ENCODE data around the gene DNAJC2.

DNAJC2 gene, protein sequence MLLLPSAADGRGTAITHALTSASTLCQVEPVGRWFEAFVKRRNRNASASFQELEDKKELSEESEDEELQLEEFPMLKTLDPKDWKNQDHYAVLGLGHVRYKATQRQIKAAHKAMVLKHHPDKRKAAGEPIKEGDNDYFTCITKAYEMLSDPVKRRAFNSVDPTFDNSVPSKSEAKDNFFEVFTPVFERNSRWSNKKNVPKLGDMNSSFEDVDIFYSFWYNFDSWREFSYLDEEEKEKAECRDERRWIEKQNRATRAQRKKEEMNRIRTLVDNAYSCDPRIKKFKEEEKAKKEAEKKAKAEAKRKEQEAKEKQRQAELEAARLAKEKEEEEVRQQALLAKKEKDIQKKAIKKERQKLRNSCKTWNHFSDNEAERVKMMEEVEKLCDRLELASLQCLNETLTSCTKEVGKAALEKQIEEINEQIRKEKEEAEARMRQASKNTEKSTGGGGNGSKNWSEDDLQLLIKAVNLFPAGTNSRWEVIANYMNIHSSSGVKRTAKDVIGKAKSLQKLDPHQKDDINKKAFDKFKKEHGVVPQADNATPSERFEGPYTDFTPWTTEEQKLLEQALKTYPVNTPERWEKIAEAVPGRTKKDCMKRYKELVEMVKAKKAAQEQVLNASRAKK

DNA sequence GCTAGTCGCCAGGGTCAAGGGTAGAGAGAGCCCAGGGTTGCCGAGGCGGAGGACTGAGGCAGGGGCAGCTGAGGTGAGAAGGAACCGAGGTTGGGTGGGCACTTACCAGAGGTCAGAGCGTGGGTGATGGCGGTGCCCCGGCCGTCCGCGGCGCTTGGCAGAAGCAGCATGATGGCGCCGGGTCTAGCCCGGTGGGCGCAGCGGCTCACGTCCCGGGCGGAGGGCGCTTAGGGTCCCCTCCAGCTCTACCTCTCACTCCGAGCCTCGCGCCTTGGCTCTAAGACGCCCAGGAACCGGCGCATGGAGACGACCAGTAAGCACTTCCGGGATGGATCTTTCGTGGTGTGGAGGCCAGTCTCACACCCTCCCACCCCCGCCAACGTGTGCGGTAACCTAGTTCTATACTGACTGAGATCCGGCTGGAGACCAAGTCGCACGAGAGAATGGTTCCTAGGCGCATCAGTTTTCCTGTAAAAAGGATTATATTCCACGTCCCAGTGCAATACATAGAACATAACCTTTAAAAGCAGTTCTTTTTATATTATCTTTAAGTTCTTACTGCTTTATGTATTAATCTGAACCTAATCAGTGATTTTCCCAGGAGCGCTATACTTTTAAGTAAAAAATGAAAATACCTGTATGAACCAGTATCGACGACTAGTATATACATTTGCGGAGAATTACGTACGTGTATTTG lies at the start of gene DNAJC2:
Gene DNAJC2 (minus strand): TSS at position 315 of the 697 bp plus-strand sequence. CDS start 145 bp downstream, at position 170.
- in situ Hi-C loops (cut with MboI; ENCODE audit: low sequenced_read_pairs) = no loop called here

DNA sequence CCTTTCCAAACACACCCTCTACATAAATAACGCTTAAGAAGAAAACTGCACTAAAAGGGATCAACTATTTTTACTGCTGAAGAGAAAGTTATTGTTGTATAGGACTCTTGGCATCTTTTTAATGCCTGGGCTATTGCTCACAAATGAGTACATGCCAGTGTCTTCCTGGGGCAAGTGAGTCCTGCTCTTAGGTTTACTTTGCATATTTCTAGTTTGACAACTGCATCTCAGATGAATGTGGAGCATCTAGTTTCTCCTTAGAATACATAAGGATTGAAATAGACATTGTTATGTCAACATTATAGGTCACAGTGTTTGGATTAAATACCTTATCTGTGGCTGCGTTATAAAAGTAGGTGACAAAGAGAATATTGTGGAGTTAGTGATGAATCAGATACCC lies 47.4 kb upstream of the DNAJC2 start:
- in situ Hi-C loops (cut with MboI; ENCODE audit: low sequenced_read_pairs) = no loop called here

DNA sequence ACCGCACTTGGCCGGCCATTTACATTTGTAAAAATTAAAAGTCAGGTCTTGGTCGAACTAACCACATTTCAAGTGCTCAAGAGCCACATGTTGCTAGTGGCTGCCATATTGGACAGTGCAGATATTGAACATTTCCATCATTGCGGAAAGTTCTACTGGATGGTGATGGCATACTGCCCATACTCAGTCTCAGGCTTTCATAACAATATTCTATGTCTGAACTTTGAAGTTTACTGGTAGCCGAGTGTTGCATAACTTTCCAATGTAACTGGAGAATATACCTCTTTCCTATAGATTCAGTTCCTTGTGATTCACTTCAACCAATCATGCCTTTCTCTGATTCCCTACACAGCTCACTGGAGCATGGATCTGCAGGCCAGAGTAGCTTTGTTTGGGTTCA lies 46.6 kb upstream of the DNAJC2 start:
- in situ Hi-C loops (cut with MboI; ENCODE audit: low sequenced_read_pairs) = no loop called here

DNA sequence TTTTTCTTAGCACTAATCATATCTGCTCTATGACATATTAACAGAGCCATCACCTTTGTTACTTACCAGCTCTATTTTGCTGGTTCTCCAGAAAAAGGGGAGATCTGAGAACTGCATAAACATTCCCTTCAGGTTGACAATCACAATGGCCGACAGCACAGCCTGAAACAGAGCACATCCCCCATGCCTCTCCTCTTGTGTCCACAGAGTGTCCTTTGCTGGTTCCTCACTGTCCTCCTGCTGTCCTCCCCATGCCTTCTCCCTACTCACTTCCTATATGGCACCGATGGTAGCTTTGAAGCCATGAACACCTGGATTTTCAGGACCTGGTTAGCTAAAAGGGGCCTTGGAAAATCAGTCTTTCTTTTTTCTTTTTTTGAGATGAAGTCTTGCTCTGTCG lies 44.7 kb upstream of the DNAJC2 start:
- in situ Hi-C loops (cut with MboI; ENCODE audit: low sequenced_read_pairs) = no loop called here

DNA sequence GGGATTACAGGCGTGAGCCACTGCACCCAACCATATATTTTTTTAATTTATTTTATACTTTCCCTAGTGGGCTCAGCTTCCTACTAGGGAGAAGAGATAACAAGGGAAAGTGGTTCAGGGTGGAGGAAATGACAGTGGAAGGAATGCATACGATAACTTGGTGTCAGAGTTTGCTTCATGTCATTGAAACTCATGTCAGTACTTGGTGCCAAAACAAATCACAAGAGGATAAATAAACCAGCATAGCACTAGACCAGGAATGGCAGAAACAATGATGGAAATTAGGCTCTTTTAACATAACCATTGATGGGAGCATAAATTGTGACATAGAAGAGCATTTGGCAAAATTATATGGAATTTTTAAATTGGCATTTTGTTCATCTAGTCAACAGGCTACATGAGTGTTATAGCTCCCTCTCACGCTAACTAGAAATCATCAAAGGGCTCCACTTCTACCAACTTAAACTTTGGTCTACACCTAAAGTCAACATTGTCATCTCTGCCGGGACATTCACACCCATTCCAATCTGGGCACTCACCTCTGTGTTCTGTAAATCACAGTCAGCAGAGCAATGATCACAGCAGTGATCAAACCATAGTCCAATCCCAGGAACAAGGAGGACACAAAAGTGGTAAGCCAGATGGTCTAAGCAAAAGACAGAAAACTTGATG lies 44.0 kb upstream of the DNAJC2 start:
- in situ Hi-C loops (cut with MboI; ENCODE audit: low sequenced_read_pairs) = no loop called here

DNA sequence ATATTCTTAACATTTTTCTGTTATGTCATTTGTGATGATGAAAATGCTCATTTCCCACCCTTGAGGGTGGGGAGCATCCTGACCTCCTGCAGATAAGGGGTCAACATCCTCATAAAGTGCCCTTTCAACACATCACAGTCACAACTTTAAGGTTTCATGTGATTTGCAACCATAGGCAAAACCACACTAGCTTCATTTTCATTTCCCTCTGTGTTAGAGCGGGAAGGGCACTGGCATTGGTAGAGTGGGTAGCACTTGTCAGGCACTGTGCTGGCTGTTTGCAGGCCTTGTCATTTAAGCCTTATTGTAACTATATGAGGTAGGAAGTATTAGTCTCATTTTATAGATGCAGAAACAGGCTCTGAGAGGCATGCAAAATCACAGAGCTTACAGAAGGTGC lies 42.7 kb upstream of the DNAJC2 start:
- in situ Hi-C loops (cut with MboI; ENCODE audit: low sequenced_read_pairs) = no loop called here

DNA sequence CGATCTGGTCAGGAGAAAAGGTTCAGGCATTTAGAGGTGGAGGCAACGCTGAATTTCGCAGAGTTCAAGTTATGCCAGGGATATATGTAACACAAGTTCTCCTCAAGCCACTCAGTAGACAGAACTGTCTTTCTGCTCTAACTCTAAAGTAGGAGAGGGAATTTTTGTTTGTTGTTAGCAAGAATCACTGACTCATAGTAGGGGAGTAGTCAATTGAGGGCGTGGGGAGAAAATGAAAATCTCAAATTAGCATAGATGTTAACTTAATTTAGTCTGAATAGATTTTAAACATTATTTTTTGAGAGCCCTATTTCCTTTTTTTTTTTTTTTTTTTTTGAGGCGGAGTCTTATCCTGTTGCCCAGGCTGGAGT lies 37.5 kb upstream of the DNAJC2 start:
- in situ Hi-C loops (cut with MboI; ENCODE audit: low sequenced_read_pairs) = no loop called here

DNA sequence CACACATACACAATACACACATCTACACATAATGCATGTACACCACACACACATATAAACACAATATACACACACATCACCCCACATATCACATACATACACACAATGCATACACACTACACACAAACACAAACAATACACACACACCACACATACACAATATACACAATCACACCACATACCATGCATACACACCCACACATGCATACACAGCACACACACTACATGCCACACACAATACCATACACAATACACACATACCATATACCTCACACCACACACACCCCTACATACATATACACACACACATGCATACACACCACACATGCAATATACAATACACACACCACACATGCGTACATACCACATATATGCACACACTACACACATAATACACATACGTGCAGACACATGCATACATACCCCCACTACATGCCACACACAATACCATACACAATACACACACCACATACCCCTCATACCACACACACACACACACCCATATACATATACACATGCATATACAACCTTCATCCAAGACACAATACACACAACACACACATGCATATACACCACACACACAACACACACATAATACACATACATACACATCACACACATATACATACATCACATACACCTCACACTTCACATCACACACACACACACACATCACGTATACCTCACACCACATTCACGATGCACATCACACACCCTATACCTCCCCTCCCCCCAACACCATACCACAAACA lies 36.9 kb upstream of the DNAJC2 start:
- in situ Hi-C loops (cut with MboI; ENCODE audit: low sequenced_read_pairs) = no loop called here

DNA sequence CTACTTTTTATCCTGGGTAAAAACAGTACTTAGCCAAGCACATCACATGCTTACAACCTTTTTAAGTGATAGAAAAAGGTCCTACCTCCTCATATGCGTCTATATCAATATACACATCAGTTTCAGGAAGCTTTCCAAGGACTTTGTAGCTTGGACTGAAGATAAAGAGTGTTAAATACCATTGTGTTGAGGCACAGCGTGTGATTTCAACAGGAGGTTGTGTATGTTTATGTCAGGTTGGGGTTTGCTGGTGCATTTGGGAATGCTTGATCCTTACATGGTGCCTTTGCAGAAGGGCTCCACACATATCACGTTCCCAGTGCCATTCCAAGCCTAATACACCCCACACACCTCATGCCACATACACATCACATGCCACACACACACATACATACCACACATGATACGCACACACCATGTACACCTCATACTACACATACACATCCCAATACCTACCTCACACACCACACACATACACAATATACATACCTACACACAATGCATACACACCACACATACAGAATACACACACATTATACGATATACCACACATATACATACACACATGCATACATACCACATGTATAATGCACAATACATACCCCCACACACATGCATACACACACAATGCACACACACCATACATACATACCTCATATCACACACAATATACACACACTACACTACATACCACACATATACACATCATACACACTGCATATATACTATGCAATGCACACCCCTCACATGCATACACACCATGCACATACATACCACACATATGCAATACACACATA lies 36.0 kb upstream of the DNAJC2 start:
- in situ Hi-C loops (cut with MboI; ENCODE audit: low sequenced_read_pairs) = no loop called here

DNA sequence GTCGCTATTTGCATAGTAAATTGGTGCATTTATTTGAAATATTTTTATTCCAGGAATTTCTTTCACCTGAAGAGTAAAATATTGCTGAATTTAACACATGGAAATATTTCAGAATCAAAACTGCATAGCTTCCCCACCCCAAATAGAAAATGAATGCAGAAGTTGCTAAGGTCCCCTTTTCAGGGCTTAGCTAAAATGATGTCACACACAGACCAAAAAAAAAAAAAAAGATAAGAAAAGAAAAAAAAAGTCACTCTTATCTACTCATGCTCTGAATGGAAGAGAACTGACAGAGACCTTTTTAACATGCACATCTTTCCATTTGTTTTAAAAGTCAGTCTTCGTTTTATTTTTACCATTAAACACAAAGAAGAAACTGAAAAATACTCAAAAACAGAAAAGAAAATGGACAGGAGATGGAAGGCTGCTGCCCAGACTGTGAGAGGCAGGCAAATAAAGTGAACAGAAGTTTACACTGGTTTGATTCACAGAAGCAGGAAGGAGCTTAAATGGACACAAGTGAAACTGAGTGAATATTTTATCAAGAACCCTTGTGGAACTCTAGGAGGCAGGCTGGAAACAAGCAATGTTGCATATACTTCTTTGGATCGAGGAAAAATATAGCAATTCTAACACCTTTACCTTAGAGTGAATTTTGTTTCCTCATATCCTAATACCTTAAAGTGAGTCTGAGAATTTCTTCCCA lies 34.9 kb upstream of the DNAJC2 start:
- in situ Hi-C loops (cut with MboI; ENCODE audit: low sequenced_read_pairs) = no loop called here

DNA sequence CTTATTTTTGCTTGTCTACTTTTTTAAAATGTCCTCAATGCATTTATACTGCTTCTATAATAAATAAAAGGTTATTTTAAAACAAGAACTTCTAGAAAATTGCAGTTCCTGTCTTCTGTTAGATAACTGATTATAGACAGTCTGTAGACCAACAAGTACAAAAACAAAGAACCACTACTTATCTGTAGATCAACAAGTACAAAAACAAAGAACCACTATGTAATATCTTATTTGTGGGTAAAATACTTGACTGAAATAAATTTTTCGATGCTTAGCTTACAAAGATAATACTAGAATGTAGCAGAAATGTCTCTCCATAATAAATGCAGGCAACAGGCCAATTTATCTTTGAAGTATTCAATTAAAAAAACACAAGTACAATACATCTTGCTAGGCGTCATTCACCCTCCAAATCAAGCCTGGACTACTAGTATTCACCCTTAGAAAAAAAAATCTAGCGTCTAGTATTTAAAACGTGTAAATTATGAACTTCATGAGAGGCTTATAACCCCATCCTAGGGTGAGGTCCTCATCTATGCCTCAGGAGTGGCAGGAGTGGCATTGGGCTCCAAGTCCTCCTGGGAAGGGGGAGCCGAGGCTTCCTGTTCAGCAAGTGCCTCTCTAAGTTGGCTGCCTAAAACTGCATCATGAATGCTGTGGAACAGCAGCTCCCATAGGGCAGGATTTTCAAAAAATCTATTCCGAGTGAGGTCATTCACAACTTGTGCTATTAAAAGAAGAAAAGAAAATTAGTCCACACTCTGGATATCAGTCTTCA lies 29.5 kb upstream of the DNAJC2 start:
- in situ Hi-C loops (cut with MboI; ENCODE audit: low sequenced_read_pairs) = no loop called here

DNA sequence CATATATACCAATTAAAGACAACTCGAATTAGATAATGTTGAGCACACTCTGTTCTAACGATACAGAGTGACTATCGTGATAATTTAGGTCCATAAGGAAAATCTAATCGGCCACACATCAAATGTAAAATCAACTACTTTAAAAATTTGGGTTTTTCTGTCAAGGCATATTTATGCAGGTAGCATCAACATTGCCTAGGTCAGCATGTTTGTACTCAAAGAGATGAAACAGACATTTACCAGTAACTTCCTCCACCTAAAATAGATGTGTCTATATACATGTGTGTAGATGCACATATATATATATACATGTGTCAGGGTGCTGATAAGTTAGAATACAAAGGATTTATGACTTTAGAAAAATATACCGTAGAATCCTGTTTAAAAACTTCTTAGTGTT lies 24.9 kb upstream of the DNAJC2 start:
- in situ Hi-C loops (cut with MboI; ENCODE audit: low sequenced_read_pairs) = no loop called here

DNA sequence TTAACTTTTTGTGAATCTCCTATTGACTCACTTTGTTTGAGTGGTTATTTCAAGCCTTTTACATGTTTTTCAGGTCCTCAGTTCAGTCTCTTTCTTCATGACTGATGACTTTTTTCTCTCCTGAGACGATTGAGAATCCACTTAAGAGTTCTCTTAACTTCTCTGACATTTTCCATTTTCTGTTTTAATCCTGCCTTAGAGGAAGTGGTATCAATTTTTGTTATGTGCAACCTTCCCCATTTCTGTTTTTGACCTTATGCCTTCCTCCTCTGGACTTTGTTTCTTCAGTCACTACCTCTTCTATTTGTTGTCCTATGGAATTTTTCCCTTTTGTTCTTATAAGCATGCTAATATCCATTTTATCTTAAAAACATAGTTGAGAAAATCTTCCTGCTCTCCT lies 5.2 kb upstream of the DNAJC2 start:
- in situ Hi-C loops (cut with MboI; ENCODE audit: low sequenced_read_pairs) = no loop called here

DNA sequence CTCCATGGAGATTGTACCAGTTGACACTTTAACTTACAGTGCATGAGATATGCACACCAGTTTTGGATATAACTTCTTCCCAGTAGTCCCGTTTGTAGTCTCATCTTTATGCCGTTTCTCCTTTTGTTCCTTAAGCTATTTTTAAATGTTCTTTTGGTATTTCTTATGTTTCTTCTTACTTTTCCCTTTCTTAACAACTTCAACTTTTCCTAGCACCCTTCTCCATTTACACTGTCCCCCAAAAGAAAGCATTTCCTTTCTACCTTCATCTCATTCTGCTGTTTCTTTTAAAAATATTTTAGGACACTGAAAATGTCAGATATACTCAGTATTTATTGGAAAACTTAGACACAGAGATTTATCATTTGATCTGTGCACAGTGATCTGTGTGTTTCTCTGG lies 4.4 kb upstream of the DNAJC2 start:
- in situ Hi-C loops (cut with MboI; ENCODE audit: low sequenced_read_pairs) = no loop called here

DNA sequence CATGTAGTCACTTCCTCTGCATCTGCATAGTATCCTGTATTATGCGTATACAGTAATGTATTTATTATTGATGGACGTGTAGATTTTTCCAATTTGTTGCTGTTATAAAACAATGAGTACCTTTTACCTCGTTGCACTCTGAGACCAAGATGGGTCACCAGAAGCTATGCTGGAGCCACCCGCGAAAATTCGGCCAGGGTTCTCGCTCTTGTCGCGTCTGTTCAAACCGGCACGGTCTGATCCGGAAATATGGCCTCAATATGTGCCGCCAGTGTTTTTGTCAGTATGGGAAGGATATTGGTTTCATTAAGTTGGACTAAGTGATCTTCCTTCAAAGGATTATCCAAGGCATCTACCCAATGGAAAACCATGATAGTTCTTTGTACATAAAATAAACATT lies 3.9 kb upstream of the DNAJC2 start:
- in situ Hi-C loops (cut with MboI; ENCODE audit: low sequenced_read_pairs) = no loop called here

DNA sequence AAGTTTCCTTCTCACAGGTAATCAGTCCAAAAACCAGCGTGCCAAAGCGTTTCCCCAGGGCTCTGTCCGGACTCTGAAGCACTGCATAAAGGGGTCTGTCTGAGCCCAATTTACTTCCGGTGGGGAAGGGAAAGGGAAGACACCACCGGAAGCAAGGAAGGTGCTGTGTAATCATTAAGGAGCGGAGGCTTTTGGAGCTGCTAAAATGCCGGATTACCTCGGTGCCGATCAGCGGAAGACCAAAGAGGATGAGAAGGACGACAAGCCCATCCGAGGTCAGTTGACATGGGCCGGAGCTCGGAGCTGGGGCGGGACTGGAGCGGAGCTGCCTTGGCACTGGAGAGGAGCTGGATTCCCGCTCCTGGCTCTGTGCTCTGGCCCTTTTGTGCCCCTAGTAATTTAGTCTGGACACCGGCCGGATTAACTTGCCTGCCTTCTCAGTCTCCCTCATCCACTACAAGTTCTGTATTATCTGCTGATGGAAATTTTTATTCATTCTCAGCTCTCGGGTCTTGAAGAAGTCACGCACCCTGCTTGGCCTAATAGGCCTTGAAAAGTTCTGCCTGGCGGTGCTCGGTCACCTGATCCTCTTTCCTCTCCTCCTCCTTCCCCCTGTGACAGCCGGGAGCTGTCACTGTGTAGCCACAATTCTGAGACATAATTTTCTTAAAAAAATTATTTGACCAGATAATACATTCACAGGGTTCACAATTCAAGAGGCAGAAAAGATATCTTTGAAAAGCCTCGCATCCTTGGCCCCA lies 3.1 kb upstream of the DNAJC2 start, which contains the start of gene PSMC2:
Gene PSMC2 (plus strand): TSS at position 137 of the 761 bp plus-strand sequence. CDS start 69 bp downstream, at position 206.
- in situ Hi-C loops (cut with MboI; ENCODE audit: low sequenced_read_pairs) = no loop called here

DNA sequence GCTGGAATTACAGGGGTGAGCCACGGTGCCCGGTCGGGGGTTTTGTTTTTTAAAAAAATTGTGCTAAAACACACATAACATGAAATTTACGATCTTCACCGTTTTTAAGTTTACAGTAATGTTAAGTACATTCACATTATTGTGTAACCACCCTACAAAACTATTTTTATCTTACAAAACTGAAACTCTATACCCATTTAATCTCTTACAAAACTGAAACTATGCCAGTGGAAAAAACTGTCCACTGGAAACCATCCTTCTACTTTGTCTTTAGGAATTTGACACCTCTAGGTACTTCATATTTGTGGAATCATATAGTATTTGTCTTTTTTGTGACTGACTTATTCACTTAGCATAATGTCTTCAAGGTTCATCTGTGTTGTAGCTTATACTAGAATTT lies 1.8 kb upstream of the DNAJC2 start:
- in situ Hi-C loops (cut with MboI; ENCODE audit: low sequenced_read_pairs) = no loop called here
